ENCODE data around the gene POLR3K. TPM values are rescaled to one million over a fixed set of nuclear protein-coding genes. Genes with fewer than 3 reads are reported as not detected.

POLR3K gene
- total RNA-seq, 1 experiment from 2014 or later = 53.6 TPM

GRCh38 chr16:84718-85406 lies 31.5 kb upstream of the POLR3K start:
- no peak overlapping the region for H3K14ac ChIP-seq (ENCODE audit: insufficient read depth, low read length)
- no peak overlapping the region for H4K5ac ChIP-seq (ENCODE audit: insufficient read length, low read depth, low read length)
- no peak for DNase-seq
- H2BK120ac ChIP-seq (ENCODE audit: low read depth, low read length, poor library complexity, severe bottlenecking) = no peak overlapping the region
- H4K20me1 ChIP-seq (ENCODE audit: control insufficient read depth, insufficient read depth, insufficient read length) = peaks cover 2% of the 10 kb centered on the region
- no peak overlapping the region for H3K9ac ChIP-seq (ENCODE audit: extremely low read depth, insufficient read length, low read length)
- H3T11ph ChIP-seq (ENCODE audit: low read length) = no peak overlapping the region
- H2AK5ac ChIP-seq (ENCODE audit: insufficient read length, low read length) = no peak overlapping the region
- Mint-ChIP-seq H3K27me3 (ENCODE audit: low read depth) (no peaks in the 10 kb centered on the region; the same call in 1 of the 2 replicates), H3K9me3 (no peaks in the 10 kb centered on the region), H3K36me3 (ENCODE audit: insufficient read depth in 1 of 3, low read depth in 3 of 3) (peaks cover 8 to 47% (median 30%) of the 10 kb centered on the region in 3 experiments; a peak in 6 of 7 replicates), H3K4me3 (no peak overlapping the region), H3K4me1 (peaks cover 7 to 8% of the 10 kb centered on the region in 2 experiments; a peak in 3 of 4 replicates), H3K27ac (0 out of 7 replicates have a peak overlapping the region, but pooled peaks of 1 of the 3 experiments have one; percentile 24)
- no peak overlapping the region for H3K56ac ChIP-seq (ENCODE audit: insufficient read length, low read depth, low read length)
- H3K27me3 ChIP-seq (ENCODE audit: insufficient read depth, low read length) = no peaks in the 10 kb centered on the region
- no peak overlapping the region for H3K18ac ChIP-seq (ENCODE audit: insufficient read length, low read depth, low read length)
- H3K79me2 ChIP-seq (ENCODE audit: insufficient read depth, low read length) = no peaks in the 10 kb centered on the region
- no peak overlapping the region for H3K27ac ChIP-seq (ENCODE audit: insufficient read length, low read depth, low read length)
- no peak overlapping the region for H3K4ac ChIP-seq (ENCODE audit: low read depth, low read length)
- no peaks in the 10 kb centered on the region for H3K4me1 ChIP-seq (ENCODE audit: insufficient read depth, low read length)
- no peak for TF ChIP-seq CTCF (conservative IDR thresholded peaks at IDR 0.05)
- H2BK12ac ChIP-seq (ENCODE audit: insufficient read length, low read depth, low read length) = no peak overlapping the region
- no peaks in the 10 kb centered on the region for H3K79me1 ChIP-seq (ENCODE audit: insufficient read depth, low read depth, low read length, poor library complexity, severe bottlenecking)
- H2AFZ ChIP-seq (ENCODE audit: low read length) = no peak overlapping the region
- H3K9me3 ChIP-seq (ENCODE audit: control insufficient read depth, low read depth, low read length) = no peaks in the 10 kb centered on the region
- H2BK15ac ChIP-seq (ENCODE audit: low read depth, low read length) = no peak overlapping the region
- H4K8ac ChIP-seq (replicated peaks; ENCODE audit: insufficient read length, low read depth, low read length) = no peak overlapping the region
- H2BK20ac ChIP-seq (ENCODE audit: low read depth, low read length, poor library complexity, severe bottlenecking) = no peak overlapping the region
- no peak overlapping the region for H3K23ac ChIP-seq (ENCODE audit: insufficient read length, low read depth, low read length)
- H4K91ac ChIP-seq (ENCODE audit: insufficient read length, low read depth, low read length) = no peak overlapping the region
- H3K4me2 ChIP-seq (ENCODE audit: insufficient read depth, insufficient read length, low read length) = no peak overlapping the region
- WGBS (ENCODE audit: extremely low coverage, insufficient read length, low lambda C conversion rate) = no CpG with 5 or more reads among the region's 7 CpGs
- H3K23me2 ChIP-seq (ENCODE audit: insufficient read length, low read depth, low read length, poor library complexity, severe bottlenecking) = no peaks in the 10 kb centered on the region
- no peak overlapping the region for H2BK5ac ChIP-seq (ENCODE audit: insufficient read length, low read length)

All from H9 (cell line).